Raji (cell line): Measurements from ENCODE around the gene VWA8.

Experiments
- POLR2A ChIP-seq: IDR thresholded peaks from 2 replicates; pipeline ENCODE4 v1.6.1; 2011; ENCODE audit warnings: low read depth, low read length, control low read depth; ENCODE audit not compliant: insufficient read depth

Gene VWA8

GRCh38 chr13:41960637-41961465 is at the start of gene VWA8:
TSS of gene VWA8 (minus strand) at chr13:41961109. CDS start at chr13:41961015, 94 bp downstream.
- TF ChIP-seq POLR2A = peak; percentile 83

- TF ChIP-seq POLR2A = no peak
These were observed 48.1 kb upstream of the VWA8 start for GRCh38 chr13:42009057-42009456.

GRCh38 chr13:42007844-42008243 is 46.9 kb upstream of the VWA8 start:
- TF ChIP-seq POLR2A = no peak

GRCh38 chr13:42002066-42002465 is 41.2 kb upstream of the VWA8 start:
- TF ChIP-seq POLR2A = no peak

GRCh38 chr13:42001580-42001979 is 40.7 kb upstream of the VWA8 start:
- TF ChIP-seq POLR2A = no peak

- no peak for TF ChIP-seq POLR2A
These were observed 39.9 kb upstream of the VWA8 start for GRCh38 chr13:42000846-42001245.

GRCh38 chr13:41997396-41997795 is 36.5 kb upstream of the VWA8 start:
- TF ChIP-seq POLR2A = no peak

- TF ChIP-seq POLR2A = no peak
These were observed 35.0 kb upstream of the VWA8 start for GRCh38 chr13:41995946-41996345.

- TF ChIP-seq POLR2A = no peak
These were observed 34.4 kb upstream of the VWA8 start for GRCh38 chr13:41995336-41995735.

- no peak for TF ChIP-seq POLR2A
These were observed 33.8 kb upstream of the VWA8 start for GRCh38 chr13:41994696-41995095.

GRCh38 chr13:41991936-41992335 is 31.0 kb upstream of the VWA8 start:
- TF ChIP-seq POLR2A = no peak

GRCh38 chr13:41988244-41988643 is 27.3 kb upstream of the VWA8 start:
- TF ChIP-seq POLR2A = no peak

GRCh38 chr13:41985788-41986508 is 25.0 kb upstream of the VWA8 start:
- no peak for TF ChIP-seq POLR2A

GRCh38 chr13:41981951-41982715 is 21.2 kb upstream of the VWA8 start:
- TF ChIP-seq POLR2A = no peak

- no peak for TF ChIP-seq POLR2A
These were observed 17.1 kb upstream of the VWA8 start for GRCh38 chr13:41978007-41978406.

- no peak for TF ChIP-seq POLR2A
These were observed 15.6 kb upstream of the VWA8 start for GRCh38 chr13:41976476-41976875.

- TF ChIP-seq POLR2A = no peak
These were observed 13.5 kb upstream of the VWA8 start for GRCh38 chr13:41974262-41974900.
